ENCODE results near the gene LRRC37A2.
"Not testable (repeated sequence)": the region's sequence is repeated elsewhere in the genome, so short reads cannot be mapped to it uniquely, and the experiment has no call there.

GRCh38 chr17:46600767-46601166, 88.5 kb downstream of the LRRC37A2 start:
- TF ChIP-seq TCF7L2 (IDR thresholded peaks at IDR 0.05; ENCODE audit: low read depth, low read length); POLR2AphosphoS5 (IDR thresholded peaks at IDR 0.05; ENCODE audit: low read depth, low read length); SIN3A (IDR thresholded peaks at IDR 0.05; ENCODE audit: borderline replicate concordance, insufficient read depth, low read depth, low read length): not testable (repeated sequence)
- TF ChIP-seq, protein P1, sequence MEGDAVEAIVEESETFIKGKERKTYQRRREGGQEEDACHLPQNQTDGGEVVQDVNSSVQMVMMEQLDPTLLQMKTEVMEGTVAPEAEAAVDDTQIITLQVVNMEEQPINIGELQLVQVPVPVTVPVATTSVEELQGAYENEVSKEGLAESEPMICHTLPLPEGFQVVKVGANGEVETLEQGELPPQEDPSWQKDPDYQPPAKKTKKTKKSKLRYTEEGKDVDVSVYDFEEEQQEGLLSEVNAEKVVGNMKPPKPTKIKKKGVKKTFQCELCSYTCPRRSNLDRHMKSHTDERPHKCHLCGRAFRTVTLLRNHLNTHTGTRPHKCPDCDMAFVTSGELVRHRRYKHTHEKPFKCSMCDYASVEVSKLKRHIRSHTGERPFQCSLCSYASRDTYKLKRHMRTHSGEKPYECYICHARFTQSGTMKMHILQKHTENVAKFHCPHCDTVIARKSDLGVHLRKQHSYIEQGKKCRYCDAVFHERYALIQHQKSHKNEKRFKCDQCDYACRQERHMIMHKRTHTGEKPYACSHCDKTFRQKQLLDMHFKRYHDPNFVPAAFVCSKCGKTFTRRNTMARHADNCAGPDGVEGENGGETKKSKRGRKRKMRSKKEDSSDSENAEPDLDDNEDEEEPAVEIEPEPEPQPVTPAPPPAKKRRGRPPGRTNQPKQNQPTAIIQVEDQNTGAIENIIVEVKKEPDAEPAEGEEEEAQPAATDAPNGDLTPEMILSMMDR (IDR thresholded peaks at IDR 0.05) = not testable (repeated sequence)
- TF ChIP-seq, protein P2, sequence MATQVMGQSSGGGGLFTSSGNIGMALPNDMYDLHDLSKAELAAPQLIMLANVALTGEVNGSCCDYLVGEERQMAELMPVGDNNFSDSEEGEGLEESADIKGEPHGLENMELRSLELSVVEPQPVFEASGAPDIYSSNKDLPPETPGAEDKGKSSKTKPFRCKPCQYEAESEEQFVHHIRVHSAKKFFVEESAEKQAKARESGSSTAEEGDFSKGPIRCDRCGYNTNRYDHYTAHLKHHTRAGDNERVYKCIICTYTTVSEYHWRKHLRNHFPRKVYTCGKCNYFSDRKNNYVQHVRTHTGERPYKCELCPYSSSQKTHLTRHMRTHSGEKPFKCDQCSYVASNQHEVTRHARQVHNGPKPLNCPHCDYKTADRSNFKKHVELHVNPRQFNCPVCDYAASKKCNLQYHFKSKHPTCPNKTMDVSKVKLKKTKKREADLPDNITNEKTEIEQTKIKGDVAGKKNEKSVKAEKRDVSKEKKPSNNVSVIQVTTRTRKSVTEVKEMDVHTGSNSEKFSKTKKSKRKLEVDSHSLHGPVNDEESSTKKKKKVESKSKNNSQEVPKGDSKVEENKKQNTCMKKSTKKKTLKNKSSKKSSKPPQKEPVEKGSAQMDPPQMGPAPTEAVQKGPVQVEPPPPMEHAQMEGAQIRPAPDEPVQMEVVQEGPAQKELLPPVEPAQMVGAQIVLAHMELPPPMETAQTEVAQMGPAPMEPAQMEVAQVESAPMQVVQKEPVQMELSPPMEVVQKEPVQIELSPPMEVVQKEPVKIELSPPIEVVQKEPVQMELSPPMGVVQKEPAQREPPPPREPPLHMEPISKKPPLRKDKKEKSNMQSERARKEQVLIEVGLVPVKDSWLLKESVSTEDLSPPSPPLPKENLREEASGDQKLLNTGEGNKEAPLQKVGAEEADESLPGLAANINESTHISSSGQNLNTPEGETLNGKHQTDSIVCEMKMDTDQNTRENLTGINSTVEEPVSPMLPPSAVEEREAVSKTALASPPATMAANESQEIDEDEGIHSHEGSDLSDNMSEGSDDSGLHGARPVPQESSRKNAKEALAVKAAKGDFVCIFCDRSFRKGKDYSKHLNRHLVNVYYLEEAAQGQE (IDR thresholded peaks at IDR 0.05; ENCODE audit: insufficient read depth in 1 of 2, low read depth in 2 of 2, low read length in 1 of 2) = not testable (repeated sequence)
